GM18873 (cell line): ENCODE data around the gene CCDC154.
"Not testable (repeated sequence)": the region's sequence is repeated elsewhere in the genome, so short reads cannot be mapped to it uniquely, and the experiment has no call there.

Experiments
- ATAC-seq: cut with Tn5 transposase; IDR thresholded peaks from one replicate; pipeline ENCODE4 v1.9.1; 2021; ENCODE audit warnings: mild to moderate bottlenecking, moderate library complexity, moderate number of reproducible peaks; ENCODE audit not compliant: unreplicated experiment, low FRiP score

Gene CCDC154

GRCh38 chr16:1474082-1474795 is 29.9 kb upstream of the CCDC154 start:
- ATAC-seq: no peak

DNA sequence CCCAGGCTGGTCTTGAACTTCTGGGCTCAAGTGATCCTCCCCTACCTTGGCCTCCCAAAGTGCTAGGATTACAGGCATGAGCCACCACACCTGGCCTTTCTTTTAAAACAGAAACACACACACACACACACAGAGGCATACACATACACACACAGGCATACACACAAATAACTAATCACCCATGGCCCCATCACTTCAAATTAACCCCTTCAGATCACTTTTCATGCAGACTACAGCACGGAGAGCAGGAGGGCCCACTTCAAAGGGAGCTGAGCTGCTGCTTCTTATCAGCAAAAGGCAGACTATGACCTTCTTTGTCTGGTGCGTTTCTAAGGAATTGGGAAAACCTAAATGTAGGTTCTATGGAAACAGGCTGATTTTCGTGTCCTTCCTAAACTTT is 28.6 kb upstream of the CCDC154 start:
- ATAC-seq: no peak

GRCh38 chr16:1471569-1472194 is 27.3 kb upstream of the CCDC154 start:
- no peak for ATAC-seq

DNA sequence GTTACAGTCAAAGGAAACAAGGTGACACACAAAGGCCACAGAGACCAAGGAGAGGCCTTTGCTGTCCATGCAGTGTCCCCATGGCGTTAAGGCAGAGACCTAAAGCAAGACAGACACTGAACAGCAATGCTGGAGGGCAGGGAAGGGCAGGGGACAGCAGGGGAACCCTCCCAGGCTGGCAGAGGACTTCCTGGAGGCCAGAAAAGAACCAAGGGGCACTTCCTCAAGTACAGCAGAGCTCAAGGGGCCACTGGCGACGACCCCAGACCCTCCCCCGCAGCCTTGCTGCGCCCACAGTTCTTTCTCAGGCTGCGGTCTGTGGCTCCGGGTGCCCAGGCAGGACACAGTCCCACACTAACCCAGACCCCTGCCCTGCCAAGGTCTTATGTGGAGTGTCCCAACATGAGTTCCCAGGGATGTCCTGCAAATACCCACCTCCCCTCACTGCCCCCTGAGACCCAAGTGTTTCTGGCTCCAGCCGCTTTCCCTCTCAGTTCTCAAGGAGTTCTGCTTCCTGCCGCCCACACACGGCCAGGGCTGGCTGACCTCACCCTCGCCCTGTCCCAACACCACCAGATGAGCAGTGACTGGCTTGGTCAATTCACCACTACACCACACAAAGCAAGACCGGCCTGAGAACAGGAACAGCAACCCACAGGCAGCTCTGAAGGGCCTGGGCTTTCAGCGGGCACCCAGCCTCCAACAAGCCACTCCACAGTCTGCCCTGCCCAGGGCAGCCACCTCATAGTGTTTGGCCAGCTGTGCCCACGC is 26.3 kb upstream of the CCDC154 start:
- ATAC-seq: no peak

- no peak for ATAC-seq
These were observed 25.4 kb upstream of the CCDC154 start for GRCh38 chr16:1469693-1470201.

DNA sequence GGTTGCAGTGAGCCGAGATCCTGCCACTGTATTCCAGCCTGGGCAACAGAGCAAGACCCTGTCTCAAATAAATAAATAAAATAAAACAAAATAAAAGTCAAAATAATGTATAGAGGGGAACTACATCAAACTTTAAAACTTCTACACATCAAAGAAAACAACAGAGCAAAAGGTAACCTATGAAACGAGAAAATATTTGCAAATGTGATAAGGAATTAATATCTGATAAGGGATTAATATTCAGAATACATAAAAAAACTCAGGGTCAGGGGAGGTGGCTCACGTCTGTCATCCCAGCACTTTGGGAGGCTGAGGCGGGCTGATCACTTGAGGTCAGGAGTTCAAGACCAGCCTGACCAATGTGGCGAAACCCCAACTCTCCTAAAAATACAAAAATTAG is 24.8 kb upstream of the CCDC154 start:
- ATAC-seq: not testable (repeated sequence)

DNA sequence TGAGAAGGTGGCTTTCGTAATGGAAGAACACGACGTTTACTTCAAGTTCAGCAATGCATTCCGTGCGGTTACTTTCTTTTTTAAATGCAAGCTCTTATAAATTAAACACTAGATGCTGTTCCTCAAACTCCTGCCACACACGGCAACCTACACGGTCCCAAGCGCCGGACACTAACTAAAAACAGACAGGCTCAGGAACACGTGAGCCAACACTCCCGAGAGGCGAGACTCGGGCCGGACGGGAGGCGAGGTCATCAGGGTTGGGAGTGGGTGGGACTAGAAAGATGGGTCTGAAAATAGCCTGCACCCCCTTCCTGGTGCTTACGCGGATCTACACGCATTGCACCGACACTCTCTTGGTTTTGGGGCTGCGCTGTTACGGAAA is 24.1 kb upstream of the CCDC154 start:
- ATAC-seq: no peak

GRCh38 chr16:1466968-1467521 is 22.7 kb upstream of the CCDC154 start:
- ATAC-seq: no peak

DNA sequence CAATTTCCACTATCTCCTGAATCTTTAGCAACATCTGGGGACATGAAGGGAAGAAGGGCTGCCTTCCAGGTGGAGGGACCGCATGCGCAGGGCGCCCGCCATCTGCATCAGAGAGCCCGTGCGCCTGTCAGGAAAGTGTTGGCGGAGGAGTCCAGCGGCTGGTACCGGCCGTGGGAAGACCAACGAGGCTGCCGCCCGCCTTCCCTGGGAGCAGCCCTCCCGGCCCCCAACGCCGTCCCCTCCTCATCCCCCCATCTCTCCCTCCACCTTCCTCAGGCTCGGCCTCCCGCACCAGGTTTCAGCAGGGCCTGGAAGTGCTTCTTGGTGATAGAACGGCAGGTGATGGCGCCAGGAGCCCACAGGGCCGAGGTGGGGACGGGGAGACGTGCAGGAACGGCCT is 21.7 kb upstream of the CCDC154 start:
- ATAC-seq: no peak

DNA sequence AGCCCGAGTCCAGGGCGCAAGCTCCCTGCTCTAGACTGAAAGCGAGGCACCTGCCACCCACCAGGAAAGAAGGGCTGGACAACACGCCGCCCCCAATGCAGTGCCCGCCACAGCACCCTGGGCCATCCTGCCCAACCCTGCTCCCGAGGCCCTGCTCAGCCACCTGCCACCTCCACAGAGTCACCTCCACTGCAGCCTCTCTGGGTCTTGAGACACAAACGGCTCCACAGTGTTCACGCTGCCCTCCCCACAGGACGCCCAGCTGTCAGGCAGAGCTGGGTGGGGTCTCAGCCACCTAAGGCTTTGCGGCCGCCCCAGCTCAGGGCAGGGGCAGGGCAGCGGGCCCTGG is 21.2 kb upstream of the CCDC154 start:
- no peak for ATAC-seq

DNA sequence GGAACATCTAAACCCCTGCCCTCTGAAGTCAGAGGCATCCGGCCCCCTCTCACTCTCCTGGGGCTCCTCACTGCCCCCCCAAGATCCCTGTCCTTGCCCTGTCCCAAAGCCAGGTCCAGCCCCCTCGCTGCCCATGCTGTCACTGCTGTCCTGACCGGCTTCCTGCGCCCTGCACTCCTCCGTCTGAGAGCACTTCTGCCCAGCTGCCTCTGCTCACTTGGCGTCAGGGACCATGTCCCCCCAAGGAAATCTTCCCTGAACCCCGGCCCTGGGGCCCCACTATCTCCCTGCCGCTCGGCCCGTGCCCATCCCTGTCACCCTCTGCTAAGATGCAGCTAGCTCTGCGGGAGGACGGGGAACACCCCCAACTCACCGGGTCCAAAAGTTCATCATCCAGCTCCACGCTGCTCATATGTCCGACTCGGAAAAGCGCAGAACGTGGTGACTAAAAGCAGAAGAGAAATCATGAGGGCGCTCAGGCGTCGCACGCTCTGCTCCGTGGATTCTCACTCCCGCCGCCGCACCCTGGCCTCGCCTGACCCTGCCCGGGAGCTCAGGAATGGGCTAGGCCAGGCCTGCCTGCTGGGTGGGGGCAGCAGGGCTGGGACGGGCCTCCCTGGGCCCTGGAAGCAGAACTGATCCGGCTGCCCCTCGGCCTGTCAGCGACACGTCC is 20.7 kb upstream of the CCDC154 start:
- ATAC-seq: no peak

DNA sequence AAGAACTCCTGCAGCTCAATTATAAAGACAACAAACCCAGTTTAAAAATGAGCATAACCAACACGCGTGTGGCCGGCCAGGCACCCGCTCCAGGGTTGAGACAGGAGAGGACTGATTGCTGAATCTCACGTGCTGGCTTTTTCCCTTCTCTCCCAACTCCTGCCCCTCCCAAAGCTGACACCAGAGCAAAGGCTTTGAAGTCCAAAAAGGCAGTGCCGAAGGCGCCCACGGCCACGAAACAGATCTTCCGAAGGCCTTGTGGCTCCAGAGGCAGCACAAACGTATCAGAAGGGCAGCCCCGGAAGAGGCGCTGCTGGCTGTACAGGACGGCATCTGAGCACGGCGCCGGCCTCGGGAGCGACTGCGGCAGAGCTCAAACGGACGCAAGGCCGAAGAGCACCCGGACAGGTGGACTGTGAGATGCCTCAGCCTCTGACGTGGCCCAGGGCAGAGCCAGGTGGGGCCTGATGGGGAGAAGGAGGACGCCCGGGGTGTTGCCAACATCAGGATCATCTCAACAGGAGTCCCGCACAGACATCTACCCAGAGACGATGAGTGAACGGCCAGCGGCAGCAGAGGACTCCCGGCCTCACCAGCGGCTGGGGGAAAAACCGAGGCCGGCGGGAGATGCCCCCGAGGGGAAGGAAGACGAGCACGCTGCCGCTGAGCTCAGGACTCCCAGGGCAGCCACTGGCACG is 20.0 kb upstream of the CCDC154 start:
- ATAC-seq: no peak

- no peak for ATAC-seq
These were observed 16.8 kb upstream of the CCDC154 start for GRCh38 chr16:1461146-1461545.

GRCh38 chr16:1460602-1461138 is 16.3 kb upstream of the CCDC154 start:
- ATAC-seq: no peak

DNA sequence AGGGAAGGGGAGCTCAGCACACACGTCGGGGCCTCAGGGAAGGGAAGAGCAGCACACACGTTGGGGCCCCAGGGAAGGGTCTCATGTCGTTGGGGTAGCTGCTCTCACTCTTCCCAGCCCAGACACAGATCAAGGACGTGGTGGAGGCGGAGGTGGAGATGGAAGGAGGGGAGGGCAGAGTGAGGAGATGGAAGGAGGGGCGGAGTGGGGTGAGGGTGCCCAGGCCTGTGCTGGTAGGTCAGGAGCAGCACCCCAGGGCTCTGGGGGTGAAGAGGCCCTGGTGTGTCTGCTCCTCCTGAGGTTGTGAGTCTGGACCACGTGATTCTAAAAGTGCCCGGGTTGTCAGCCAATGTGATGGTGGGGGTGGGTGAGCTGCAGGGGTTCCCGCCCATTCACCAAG is 15.6 kb upstream of the CCDC154 start:
- ATAC-seq: no peak

- ATAC-seq: no peak
These were observed 14.6 kb upstream of the CCDC154 start for GRCh38 chr16:1458977-1459341.

DNA sequence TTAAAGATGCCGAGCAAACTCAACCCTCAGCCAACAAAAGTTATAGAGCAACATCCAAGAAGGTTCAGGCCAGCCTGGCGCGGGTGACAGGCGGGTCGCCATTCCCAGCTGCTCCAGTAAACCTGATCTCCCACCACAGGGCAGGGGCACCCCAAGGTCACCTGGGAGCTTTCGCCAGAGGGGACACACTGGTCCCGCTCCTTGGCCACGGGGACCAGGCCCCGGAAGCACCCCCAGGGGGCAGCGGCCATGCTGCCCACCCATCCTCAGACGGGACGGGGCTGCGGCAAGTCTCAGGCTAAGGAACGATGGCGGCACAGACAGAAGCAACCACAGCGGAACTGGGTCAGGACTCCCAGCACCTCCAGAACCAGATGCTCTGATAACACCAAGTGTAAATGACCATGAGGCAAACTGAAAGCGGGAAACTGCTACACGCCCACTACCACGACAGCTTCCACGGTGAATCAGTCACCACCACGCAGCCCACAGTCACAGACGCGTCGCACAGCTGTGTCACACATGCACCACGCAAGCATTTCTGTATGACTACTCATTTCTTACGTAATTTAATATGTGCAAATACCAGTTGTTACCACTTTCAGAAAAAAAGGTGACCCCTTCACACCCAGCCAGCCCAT is 14.1 kb upstream of the CCDC154 start:
- no peak for ATAC-seq

GRCh38 chr16:1457489-1458245 is 13.3 kb upstream of the CCDC154 start:
- ATAC-seq: no peak

DNA sequence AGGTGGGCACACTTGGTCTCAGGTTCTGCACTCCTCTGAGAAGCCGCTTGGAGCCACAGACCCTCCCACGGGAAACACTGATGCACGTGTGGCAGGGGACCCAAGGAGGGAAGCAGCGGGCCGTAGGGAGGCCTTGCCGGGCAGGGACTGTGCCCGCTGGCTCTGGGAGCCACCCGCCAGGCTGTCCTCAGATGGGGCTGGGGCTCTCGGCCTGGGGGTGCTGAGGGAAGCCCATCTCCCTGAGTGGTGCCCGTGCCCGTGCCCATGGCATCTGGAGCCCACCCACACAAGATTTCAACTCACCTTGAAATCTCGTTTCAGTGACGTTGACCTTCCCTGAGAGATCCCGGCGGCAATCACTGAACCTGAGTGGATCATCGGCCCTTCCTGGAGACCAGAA is 12.6 kb upstream of the CCDC154 start:
- no peak for ATAC-seq
